GM19438 (cell line): Measurements from ENCODE around the gene NUP153.
"Not testable (repeated sequence)": the region's sequence is repeated elsewhere in the genome, so short reads cannot be mapped to it uniquely, and the experiment has no call there.

Experiments
- ATAC-seq: cut with Tn5 transposase; IDR thresholded peaks from one replicate; pipeline ENCODE4 v1.9.1; 2021; ENCODE audit warnings: low read depth; ENCODE audit not compliant: unreplicated experiment

Gene NUP153

GRCh38 chr6:17714879-17715851, 8.4 kb upstream of the NUP153 start:
- ATAC-seq, result no peak

- ATAC-seq, result no peak
Measured at GRCh38 chr6:17714177-17714576, 7.5 kb upstream of the NUP153 start.

- ATAC-seq, result no peak
Measured at GRCh38 chr6:17712576-17712975, 5.9 kb upstream of the NUP153 start.

GRCh38 chr6:17710331-17710730, 3.6 kb upstream of the NUP153 start:
- no peak for ATAC-seq

GRCh38 chr6:17709476-17709875, 2.8 kb upstream of the NUP153 start:
- no peak for ATAC-seq

- not testable (repeated sequence) for ATAC-seq
Measured at GRCh38 chr6:17708035-17708434, 1.3 kb upstream of the NUP153 start.

GRCh38 chr6:17707371-17707651, 586 bp upstream of the NUP153 start:
- no peak for ATAC-seq

- ATAC-seq, result peak; percentile 60
Measured at GRCh38 chr6:17705778-17706579, 746 bp downstream of the NUP153 start.

- ATAC-seq, result peak; percentile 8
Measured at GRCh38 chr6:17705428-17705777, 1.3 kb downstream of the NUP153 start.

GRCh38 chr6:17703256-17703694, 3.5 kb downstream of the NUP153 start:
- ATAC-seq, result no peak

GRCh38 chr6:17700421-17701416, 6.0 kb downstream of the NUP153 start:
- no peak for ATAC-seq

GRCh38 chr6:17691925-17692538, 14.7 kb downstream of the NUP153 start:
- no peak for ATAC-seq

- no peak for ATAC-seq
Measured at GRCh38 chr6:17688481-17688880, 18.2 kb downstream of the NUP153 start.

GRCh38 chr6:17687136-17687535, 19.6 kb downstream of the NUP153 start:
- no peak for ATAC-seq

- ATAC-seq, result no peak
Measured at GRCh38 chr6:17684134-17684533, 22.6 kb downstream of the NUP153 start.

GRCh38 chr6:17683428-17683827, 23.3 kb downstream of the NUP153 start:
- no peak for ATAC-seq

GRCh38 chr6:17679726-17680125, 27.0 kb downstream of the NUP153 start:
- ATAC-seq, result no peak

GRCh38 chr6:17677602-17678001, 29.1 kb downstream of the NUP153 start:
- ATAC-seq, result no peak

GRCh38 chr6:17673543-17674254, 33.0 kb downstream of the NUP153 start:
- ATAC-seq, result no peak
